Tongue (tissue), 2 donors: Measurements from ENCODE around the gene TENT4A. TPM values are rescaled to one million over a fixed set of nuclear protein-coding genes. Genes with fewer than 3 reads are reported as not detected.

Experiments used
- DNase-seq: peaks from one replicate; pipeline ENCODE4 v3.0.0-alpha.2; 2015
- total RNA-seq: library from RNA; depleted of rRNA; stranded (reverse); fragments of >200 nt; gene quantifications from one replicate; pipeline ENCODE4 v1.2.3, GENCODE V29; 2014

The TENT4A gene
- total RNA-seq, 1 donor from 2014 or later: 21.2 TPM

GRCh38 chr5:6805841-6806240, 92.6 kb downstream of the TENT4A start:
- DNase-seq: no peak

Other genes with a start within 250 kb of the TENT4A start
- 43.8 TPM for gene NSUN2, start 80.4 kb upstream of the TENT4A start, total RNA-seq
- 3.6 TPM for gene SRD5A1, start 80.0 kb upstream of the TENT4A start, total RNA-seq